ENCODE data around the gene CHEK2.

The CHEK2 gene

GRCh38 chr22:28736301-28737155 lies 5.1 kb downstream of the CHEK2 start:
- Mint-ChIP-seq H3K27ac (ENCODE audit: low read depth) (no peak overlapping the region), H3K4me3 (no peak overlapping the region), H3K9me3 (no peaks in the 10 kb centered on the region), H3K4me1 (peaks cover 5% of the 10 kb centered on the region), H3K27me3 (no peaks in the 10 kb centered on the region), H3K36me3 (ENCODE audit: insufficient read depth) (peaks cover 7% of the 10 kb centered on the region)
- no peak for ATAC-seq (replicated peaks; ENCODE audit: extremely low read depth, poor library complexity, severe bottlenecking)
- no peak for DNase-seq (ENCODE audit: low spot score in 2 of 2)

- no peaks in the 10 kb centered on the region for H3K9me3 Mint-ChIP-seq
- H3K4me3 Mint-ChIP-seq, result no peak overlapping the region
- ATAC-seq (replicated peaks; ENCODE audit: extremely low read depth, poor library complexity, severe bottlenecking) (no peak), DNase-seq (ENCODE audit: low spot score in 2 of 2) (no peak)
- peaks cover 4% of the 10 kb centered on the region for H3K36me3 Mint-ChIP-seq (ENCODE audit: insufficient read depth)
- no peak overlapping the region for H3K27ac Mint-ChIP-seq (ENCODE audit: low read depth)
- no peaks in the 10 kb centered on the region for H3K27me3 Mint-ChIP-seq
- no peaks in the 10 kb centered on the region for H3K4me1 Mint-ChIP-seq
These were observed 7.2 kb downstream of the CHEK2 start for GRCh38 chr22:28734393-28734792.

GRCh38 chr22:28730179-28730578 lies 11.4 kb downstream of the CHEK2 start:
- Mint-ChIP-seq H3K4me1 (no peaks in the 10 kb centered on the region), H3K27ac (ENCODE audit: low read depth) (no peak overlapping the region), H3K9me3 (no peaks in the 10 kb centered on the region), H3K27me3 (no peaks in the 10 kb centered on the region), H3K36me3 (ENCODE audit: insufficient read depth) (peaks cover 7% of the 10 kb centered on the region), H3K4me3 (no peak overlapping the region)
- no peak for DNase-seq (ENCODE audit: low spot score in 2 of 2)
- ATAC-seq (replicated peaks; ENCODE audit: extremely low read depth, poor library complexity, severe bottlenecking), result no peak

- no peak for DNase-seq (ENCODE audit: low spot score in 2 of 2)
- H3K36me3 Mint-ChIP-seq (ENCODE audit: insufficient read depth), result peaks cover 7% of the 10 kb centered on the region
- no peaks in the 10 kb centered on the region for H3K27me3 Mint-ChIP-seq
- no peak overlapping the region for H3K27ac Mint-ChIP-seq (ENCODE audit: low read depth)
- no peak overlapping the region for H3K4me3 Mint-ChIP-seq
- no peaks in the 10 kb centered on the region for H3K9me3 Mint-ChIP-seq
- ATAC-seq (replicated peaks; ENCODE audit: extremely low read depth, poor library complexity, severe bottlenecking), result no peak
- no peaks in the 10 kb centered on the region for H3K4me1 Mint-ChIP-seq
These were observed 12.9 kb downstream of the CHEK2 start for GRCh38 chr22:28728621-28729313.

GRCh38 chr22:28728002-28728401 lies 13.6 kb downstream of the CHEK2 start:
- no peaks in the 10 kb centered on the region for H3K27me3 Mint-ChIP-seq
- H3K27ac Mint-ChIP-seq (ENCODE audit: low read depth), result no peak overlapping the region
- no peak overlapping the region for H3K4me3 Mint-ChIP-seq
- no peaks in the 10 kb centered on the region for H3K4me1 Mint-ChIP-seq
- H3K36me3 Mint-ChIP-seq (ENCODE audit: insufficient read depth), result peaks cover 5% of the 10 kb centered on the region
- H3K9me3 Mint-ChIP-seq, result no peaks in the 10 kb centered on the region
- ATAC-seq (replicated peaks; ENCODE audit: extremely low read depth, poor library complexity, severe bottlenecking), result no peak
- DNase-seq (ENCODE audit: low spot score in 2 of 2), result no peak

- H3K36me3 Mint-ChIP-seq (ENCODE audit: insufficient read depth), result no peaks in the 10 kb centered on the region
- no peak overlapping the region for H3K27ac Mint-ChIP-seq (ENCODE audit: low read depth)
- no peaks in the 10 kb centered on the region for H3K27me3 Mint-ChIP-seq
- no peaks in the 10 kb centered on the region for H3K9me3 Mint-ChIP-seq
- peaks cover 12% of the 10 kb centered on the region for H3K4me1 Mint-ChIP-seq
- ATAC-seq (replicated peaks; ENCODE audit: extremely low read depth, poor library complexity, severe bottlenecking) (no peak), DNase-seq (ENCODE audit: low spot score in 2 of 2) (no peak)
- no peak overlapping the region for H3K4me3 Mint-ChIP-seq
These were observed 23.6 kb downstream of the CHEK2 start for GRCh38 chr22:28718044-28718443.

- H3K27me3 Mint-ChIP-seq, result no peaks in the 10 kb centered on the region
- ATAC-seq (replicated peaks; ENCODE audit: extremely low read depth, poor library complexity, severe bottlenecking) (no peak), DNase-seq (ENCODE audit: low spot score in 2 of 2) (no peak)
- no peak overlapping the region for H3K27ac Mint-ChIP-seq (ENCODE audit: low read depth)
- H3K9me3 Mint-ChIP-seq, result no peaks in the 10 kb centered on the region
- H3K4me3 Mint-ChIP-seq, result no peak overlapping the region
- no peaks in the 10 kb centered on the region for H3K36me3 Mint-ChIP-seq (ENCODE audit: insufficient read depth)
- H3K4me1 Mint-ChIP-seq, result peaks cover 12% of the 10 kb centered on the region
These were observed 24.9 kb downstream of the CHEK2 start for GRCh38 chr22:28716686-28717085.

- Mint-ChIP-seq H3K4me3 (no peak overlapping the region), H3K4me1 (peaks cover 12% of the 10 kb centered on the region), H3K9me3 (no peaks in the 10 kb centered on the region), H3K27me3 (no peaks in the 10 kb centered on the region), H3K36me3 (ENCODE audit: insufficient read depth) (peaks cover 1% of the 10 kb centered on the region), H3K27ac (ENCODE audit: low read depth) (no peak overlapping the region)
- ATAC-seq (replicated peaks; ENCODE audit: extremely low read depth, poor library complexity, severe bottlenecking) (no peak), DNase-seq (ENCODE audit: low spot score in 2 of 2) (no peak)
These were observed 26.0 kb downstream of the CHEK2 start for GRCh38 chr22:28715611-28716010.

GRCh38 chr22:28714043-28714628 lies 27.5 kb downstream of the CHEK2 start:
- ATAC-seq (replicated peaks; ENCODE audit: extremely low read depth, poor library complexity, severe bottlenecking), result no peak
- no peaks in the 10 kb centered on the region for H3K27me3 Mint-ChIP-seq

GRCh38 chr22:28711820-28712777 lies 29.5 kb downstream of the CHEK2 start:
- Mint-ChIP-seq H3K4me1 (peaks cover 12% of the 10 kb centered on the region), H3K27me3 (no peaks in the 10 kb centered on the region), H3K4me3 (no peak overlapping the region), H3K9me3 (no peaks in the 10 kb centered on the region), H3K36me3 (ENCODE audit: insufficient read depth) (peaks cover 1% of the 10 kb centered on the region), H3K27ac (ENCODE audit: low read depth) (no peak overlapping the region)
- ATAC-seq (replicated peaks; ENCODE audit: extremely low read depth, poor library complexity, severe bottlenecking), result no peak
- no peak for DNase-seq (ENCODE audit: low spot score in 2 of 2)

More at GRCh38 chr22:28714043-28714628, 27.5 kb downstream of the CHEK2 start:
- Mint-ChIP-seq H3K4me3 (no peak overlapping the region), H3K27ac (ENCODE audit: low read depth) (no peak overlapping the region), H3K36me3 (ENCODE audit: insufficient read depth) (peaks cover 1% of the 10 kb centered on the region), H3K4me1 (peaks cover 12% of the 10 kb centered on the region), H3K9me3 (no peaks in the 10 kb centered on the region)
- no peak for DNase-seq (ENCODE audit: low spot score in 2 of 2)

- H3K4me3 Mint-ChIP-seq, result no peak overlapping the region
- no peak overlapping the region for H3K27ac Mint-ChIP-seq (ENCODE audit: low read depth)
- H3K27me3 Mint-ChIP-seq, result no peaks in the 10 kb centered on the region
- ATAC-seq (replicated peaks; ENCODE audit: extremely low read depth, poor library complexity, severe bottlenecking) (no peak), DNase-seq (ENCODE audit: low spot score in 2 of 2) (no peak)
- no peaks in the 10 kb centered on the region for H3K9me3 Mint-ChIP-seq
- peaks cover 12% of the 10 kb centered on the region for H3K4me1 Mint-ChIP-seq
- H3K36me3 Mint-ChIP-seq (ENCODE audit: insufficient read depth), result peaks cover 1% of the 10 kb centered on the region
These were observed 30.3 kb downstream of the CHEK2 start for GRCh38 chr22:28711341-28711740.

GRCh38 chr22:28710576-28711191 lies 30.9 kb downstream of the CHEK2 start:
- no peaks in the 10 kb centered on the region for H3K27me3 Mint-ChIP-seq
- no peak overlapping the region for H3K27ac Mint-ChIP-seq (ENCODE audit: low read depth)
- H3K9me3 Mint-ChIP-seq, result no peaks in the 10 kb centered on the region
- H3K36me3 Mint-ChIP-seq (ENCODE audit: insufficient read depth), result peaks cover 1% of the 10 kb centered on the region
- no peak for ATAC-seq (replicated peaks; ENCODE audit: extremely low read depth, poor library complexity, severe bottlenecking)
- peaks cover 12% of the 10 kb centered on the region for H3K4me1 Mint-ChIP-seq
- DNase-seq (ENCODE audit: low spot score in 2 of 2), result no peak
- no peak overlapping the region for H3K4me3 Mint-ChIP-seq
